NCI-H82 (cell line): ENCODE measurements around the gene SOX15.
A peak's percentile ranks its signal among the peaks of the same experiment; 100 is the strongest.
"Not testable (repeated sequence)": the region's sequence is repeated elsewhere in the genome, so short reads cannot be mapped to it uniquely, and the experiment has no call there.

ENCODE experiments used
- DNase-seq: peaks from one replicate; lab custom pipeline; 2025; lab: John Stamatoyannopoulos, UW

The SOX15 gene

GRCh38 chr17:7610641-7611040 is 20.7 kb upstream of the SOX15 start:
- DNase-seq: no peak

GRCh38 chr17:7606280-7606679 is 16.4 kb upstream of the SOX15 start:
- no peak for DNase-seq

GRCh38 chr17:7597561-7597960 is 7.7 kb upstream of the SOX15 start:
- not testable (repeated sequence) for DNase-seq

- no peak for DNase-seq
Observed at GRCh38 chr17:7593296-7593695, 3.4 kb upstream of the SOX15 start.

- DNase-seq: no peak
Observed at GRCh38 chr17:7592422-7593021, 2.6 kb upstream of the SOX15 start.

- no peak for DNase-seq
Observed at GRCh38 chr17:7591596-7591995, 1.7 kb upstream of the SOX15 start.

DNA sequence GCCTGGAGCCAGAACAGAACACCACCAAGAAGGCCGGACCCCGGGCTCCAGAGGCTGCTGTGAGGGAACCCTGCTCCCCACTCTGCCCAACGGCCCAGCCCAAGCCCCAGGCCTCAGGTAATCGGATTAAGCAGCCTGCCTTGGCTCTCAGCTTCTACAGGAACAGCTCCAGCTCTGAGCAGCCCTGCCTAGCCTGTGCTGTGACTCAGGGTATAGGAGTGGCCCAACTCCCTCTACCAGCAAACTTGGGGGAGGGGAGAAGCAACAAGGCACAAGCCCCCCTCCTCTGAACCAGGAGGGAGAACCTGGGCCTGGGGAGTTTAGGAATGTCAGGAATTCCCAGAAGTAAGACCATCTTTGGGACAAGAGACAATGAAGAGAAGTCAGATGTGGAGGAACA is 849 bp upstream of the SOX15 start:
- DNase-seq: peak; percentile 97

- peak; percentile 93 for DNase-seq
Observed at GRCh38 chr17:7589204-7589868, 558 bp downstream of the SOX15 start.

DNA sequence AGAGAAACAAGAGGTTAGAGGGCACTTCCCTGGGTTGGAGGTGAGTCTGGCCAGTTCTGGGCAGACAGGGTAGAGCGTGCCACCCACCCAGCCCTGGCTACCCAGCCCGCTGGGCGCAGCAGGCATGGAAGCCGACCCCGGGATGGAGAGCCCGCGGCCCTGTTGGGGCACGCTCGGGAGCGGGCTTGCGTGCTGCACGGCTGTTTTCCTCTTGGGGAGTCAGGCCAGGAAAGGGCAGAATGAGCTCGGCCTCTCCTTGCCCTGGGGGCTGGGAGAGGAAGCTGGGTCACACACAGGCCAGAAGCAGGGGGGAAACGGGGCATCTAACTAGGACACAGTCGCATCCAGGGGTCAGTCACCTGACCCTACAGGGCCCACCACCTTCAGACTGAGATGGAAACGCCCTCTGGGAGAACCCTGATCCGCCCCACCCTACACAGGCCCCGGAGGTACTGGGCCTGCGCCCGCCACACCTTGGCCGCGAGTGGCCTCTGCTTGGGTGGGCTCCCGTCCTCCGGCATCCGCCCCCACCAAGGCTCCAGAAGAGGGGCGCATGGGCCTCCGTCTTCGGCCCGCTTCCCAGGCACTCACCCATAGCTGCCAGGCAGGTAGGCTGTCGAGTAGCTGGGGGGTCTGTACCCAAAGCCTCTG is 1.2 kb downstream of the SOX15 start:
- no peak for DNase-seq

GRCh38 chr17:7587420-7588151 is 2.3 kb downstream of the SOX15 start:
- no peak for DNase-seq

DNA sequence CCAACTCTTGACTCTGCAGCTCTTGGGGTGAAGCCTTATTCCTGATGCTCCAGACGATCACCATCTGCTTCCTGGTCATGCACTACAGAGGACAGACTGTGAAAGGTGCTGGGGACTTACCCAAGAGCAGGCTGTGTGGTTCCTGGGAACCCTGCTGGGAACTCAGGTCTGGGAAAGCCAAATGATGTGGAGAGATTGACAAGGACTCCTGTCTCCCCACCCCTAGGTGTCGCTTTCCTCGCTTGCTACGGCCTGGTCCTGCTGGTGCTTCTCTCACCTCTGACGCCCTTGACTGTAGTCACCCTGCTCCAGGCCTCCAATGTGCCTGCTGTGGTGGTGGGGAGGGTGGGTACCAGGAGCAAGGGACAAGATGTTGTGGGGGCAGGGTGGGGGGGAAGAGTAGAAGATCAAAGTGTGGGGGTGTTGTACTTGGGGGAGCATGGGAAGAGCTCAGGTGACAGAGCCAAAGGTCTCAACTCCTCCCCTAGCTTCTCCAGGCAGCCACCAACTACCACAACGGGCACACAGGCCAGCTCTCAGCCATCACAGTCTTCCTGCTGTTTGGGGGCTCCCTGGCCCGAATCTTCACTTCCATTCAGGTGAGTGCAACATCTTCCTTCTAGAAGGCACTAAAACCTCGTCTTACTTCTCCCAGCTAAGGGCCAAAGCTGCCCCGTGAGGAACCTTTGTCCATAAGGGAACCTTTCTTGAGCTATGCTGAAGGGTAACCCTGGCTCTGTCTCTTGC is 3.0 kb downstream of the SOX15 start:
- peak; percentile 75 for DNase-seq

- peak; percentile 99 for DNase-seq
Observed at GRCh38 chr17:7583253-7584109, 6.4 kb downstream of the SOX15 start, which contains the start of gene MPDU1. Gene MPDU1, plus strand, starts transcription at chr17:7583852. Its CDS starts 11 bp downstream, at chr17:7583863.

- peak; percentile 56 for DNase-seq
Observed at GRCh38 chr17:7582396-7583252, 7.3 kb downstream of the SOX15 start.

GRCh38 chr17:7580604-7581575 is 9.0 kb downstream of the SOX15 start:
- peak; percentile 51 for DNase-seq

DNA sequence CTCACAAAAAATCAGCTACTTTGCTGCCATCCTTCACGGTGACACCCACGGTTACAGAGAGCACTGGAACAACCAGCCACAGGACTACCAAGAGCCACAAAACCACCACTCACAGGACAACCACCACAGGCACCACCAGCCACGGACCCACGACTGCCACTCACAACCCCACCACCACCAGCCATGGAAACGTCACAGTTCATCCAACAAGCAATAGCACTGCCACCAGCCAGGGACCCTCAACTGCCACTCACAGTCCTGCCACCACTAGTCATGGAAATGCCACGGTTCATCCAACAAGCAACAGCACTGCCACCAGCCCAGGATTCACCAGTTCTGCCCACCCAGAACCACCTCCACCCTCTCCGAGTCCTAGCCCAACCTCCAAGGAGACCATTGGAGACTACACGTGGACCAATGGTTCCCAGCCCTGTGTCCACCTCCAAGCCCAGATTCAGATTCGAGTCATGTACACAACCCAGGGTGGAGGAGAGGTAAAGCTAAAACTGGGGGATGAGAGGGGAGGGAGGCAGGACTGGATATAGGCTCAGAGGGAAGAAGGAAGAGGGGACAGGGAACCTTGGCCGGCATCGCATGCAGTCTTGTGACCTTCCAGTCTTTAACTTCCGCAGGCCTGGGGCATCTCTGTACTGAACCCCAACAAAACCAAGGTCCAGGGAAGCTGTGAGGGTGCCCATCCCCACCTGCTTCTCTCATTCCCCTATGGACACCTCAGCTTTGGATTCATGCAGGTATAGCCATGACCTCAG is 9.9 kb downstream of the SOX15 start:
- DNase-seq: peak; percentile 74

GRCh38 chr17:7579001-7579833 is 10.7 kb downstream of the SOX15 start, which contains the start of gene CD68:
Gene CD68, plus strand, starts transcription at chr17:7579638. Its CDS starts 40 bp downstream, at chr17:7579678.
- peak; percentile 92 for DNase-seq
